VCaP (cell line): ENCODE data around the gene ASB6.

Experiments used
- H3K27ac ChIP-seq: fragments of 450-650 bp; 2 replicates; pipeline ENCODE4 v1.5.1; 2017
- CTCF ChIP-seq: fragments of 450-650 bp; conservative IDR thresholded peaks from 2 replicates; pipeline ENCODE4 v1.5.1; 2017; ENCODE audit warnings: mild to moderate bottlenecking, moderate library complexity

The ASB6 gene

GRCh38 chr9:129649726-129650679 is 8.1 kb upstream of the ASB6 start:
- no peak for TF ChIP-seq CTCF
- no peak overlapping the region for H3K27ac ChIP-seq

DNA sequence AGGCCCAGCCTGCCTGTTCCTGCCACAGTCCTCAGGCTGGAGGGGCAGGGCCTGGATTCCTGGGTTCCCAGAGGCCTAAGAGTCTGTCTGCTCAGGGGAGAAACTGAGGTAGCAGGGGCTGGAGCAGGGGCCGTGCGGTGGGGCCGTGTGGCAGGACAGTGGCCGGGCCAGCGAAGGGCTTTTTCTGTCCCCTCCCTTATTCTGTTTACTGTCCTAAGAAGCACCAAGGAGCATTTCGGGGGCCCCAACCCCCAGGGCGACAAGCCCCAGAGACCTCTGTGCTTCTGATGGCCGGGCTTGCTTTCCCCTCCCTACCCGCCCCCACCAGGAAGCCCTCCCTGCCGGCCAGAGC is 6.8 kb upstream of the ASB6 start:
- H3K27ac ChIP-seq = no peak overlapping the region
- TF ChIP-seq CTCF = no peak

- H3K27ac ChIP-seq = no peak overlapping the region
- no peak for TF ChIP-seq CTCF
These were observed 6.3 kb upstream of the ASB6 start for GRCh38 chr9:129648092-129648763.

- TF ChIP-seq CTCF = no peak
- no peak overlapping the region for H3K27ac ChIP-seq
These were observed 5.7 kb upstream of the ASB6 start for GRCh38 chr9:129647635-129648034.

DNA sequence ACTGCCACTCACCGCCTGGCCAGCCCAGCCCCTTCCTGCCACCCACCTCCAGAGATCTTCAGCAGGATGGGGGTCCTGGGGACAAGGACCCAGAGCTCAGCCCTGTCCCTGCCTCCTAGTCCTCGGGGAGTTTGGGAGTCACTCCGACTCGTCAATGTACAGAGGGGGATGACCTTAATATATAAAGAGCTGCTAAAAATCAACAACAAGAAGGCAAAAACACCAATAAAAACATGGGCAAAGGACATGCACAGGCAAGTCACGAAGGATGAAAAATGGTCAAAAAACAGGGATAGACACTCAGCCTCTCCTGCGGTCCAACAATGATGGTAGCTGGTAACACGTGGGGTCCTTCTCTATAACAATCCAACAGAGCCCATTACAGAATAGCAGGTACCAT is 4.7 kb upstream of the ASB6 start:
- TF ChIP-seq CTCF = no peak
- H3K27ac ChIP-seq = no peak overlapping the region

DNA sequence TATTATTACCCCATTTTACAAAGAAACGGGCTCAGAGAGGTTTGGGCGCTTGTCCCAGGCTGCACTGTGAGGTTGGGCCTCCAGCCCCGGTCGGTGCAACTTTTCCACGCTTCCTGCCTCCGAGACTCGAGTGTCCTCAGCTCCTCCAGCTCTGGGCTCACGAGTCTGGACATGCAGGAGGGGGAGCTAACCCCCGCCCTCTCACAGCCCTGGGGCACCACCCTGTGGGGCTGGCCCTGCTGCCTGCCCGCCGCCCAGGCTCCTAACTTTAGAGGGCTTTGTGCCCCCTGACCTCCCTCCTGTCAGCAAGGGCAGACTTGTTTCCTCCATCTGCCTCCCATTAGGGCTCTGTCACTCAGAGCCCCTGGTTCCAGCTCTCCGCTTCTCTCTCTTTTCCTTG is 4.3 kb upstream of the ASB6 start:
- no peak overlapping the region for H3K27ac ChIP-seq
- no peak for TF ChIP-seq CTCF

GRCh38 chr9:129644902-129645301 is 3.0 kb upstream of the ASB6 start:
- no peak overlapping the region for H3K27ac ChIP-seq
- no peak for TF ChIP-seq CTCF
